Prostate gland (tissue), 2 donors: Measurements from ENCODE around the gene MRAP.

Experiments used
- CTCF ChIP-seq, 4 experiments: fragments of 200-600 bp in 2 of 4; fragments of 450-650 bp in 2 of 4; sonication (generic) in 2 of 4; IDR thresholded peaks; 1 replicate in 3 of 4; 2 replicates in 1 of 4; pipeline ENCODE4 v1.5.1; 2016 to 2019; ENCODE audit warnings: antibody characterized with exemption in 4 of 4, mild to moderate bottlenecking in 2 of 4, moderate library complexity in 2 of 4
- POLR2AphosphoS5 ChIP-seq: sonication (generic); formaldehyde crosslinking; IDR thresholded peaks from one replicate; pipeline ENCODE4 v1.6.1; 2017; ENCODE audit warnings: antibody characterized with exemption

GRCh38 chr21:32336711-32337110 lies 38.1 kb downstream of the MRAP start:
- no peak for TF ChIP-seq CTCF (IDR thresholded peaks at IDR 0.05)
- no peak for TF ChIP-seq POLR2AphosphoS5
